OCI-LY3 (cell line): ENCODE results near the gene GGPS1.

ENCODE experiments used
- EZH2phosphoT487 ChIP-seq: fragments of 200-600 bp; shearing (Covaris generic); IDR thresholded peaks from 2 replicates; pipeline ENCODE4 v1.6.1; 2018; ENCODE audit warnings: antibody characterized with exemption, mixed run types, low read depth
- TF ChIP-seq, protein P1 (sequence below): fragments of 200-600, 300-600 bp; sonication (generic); IDR thresholded peaks from 2 replicates; pipeline ENCODE4 v1.5.1; 2014; ENCODE audit warnings: antibody characterized with exemption, low read length, low read depth

DNA sequence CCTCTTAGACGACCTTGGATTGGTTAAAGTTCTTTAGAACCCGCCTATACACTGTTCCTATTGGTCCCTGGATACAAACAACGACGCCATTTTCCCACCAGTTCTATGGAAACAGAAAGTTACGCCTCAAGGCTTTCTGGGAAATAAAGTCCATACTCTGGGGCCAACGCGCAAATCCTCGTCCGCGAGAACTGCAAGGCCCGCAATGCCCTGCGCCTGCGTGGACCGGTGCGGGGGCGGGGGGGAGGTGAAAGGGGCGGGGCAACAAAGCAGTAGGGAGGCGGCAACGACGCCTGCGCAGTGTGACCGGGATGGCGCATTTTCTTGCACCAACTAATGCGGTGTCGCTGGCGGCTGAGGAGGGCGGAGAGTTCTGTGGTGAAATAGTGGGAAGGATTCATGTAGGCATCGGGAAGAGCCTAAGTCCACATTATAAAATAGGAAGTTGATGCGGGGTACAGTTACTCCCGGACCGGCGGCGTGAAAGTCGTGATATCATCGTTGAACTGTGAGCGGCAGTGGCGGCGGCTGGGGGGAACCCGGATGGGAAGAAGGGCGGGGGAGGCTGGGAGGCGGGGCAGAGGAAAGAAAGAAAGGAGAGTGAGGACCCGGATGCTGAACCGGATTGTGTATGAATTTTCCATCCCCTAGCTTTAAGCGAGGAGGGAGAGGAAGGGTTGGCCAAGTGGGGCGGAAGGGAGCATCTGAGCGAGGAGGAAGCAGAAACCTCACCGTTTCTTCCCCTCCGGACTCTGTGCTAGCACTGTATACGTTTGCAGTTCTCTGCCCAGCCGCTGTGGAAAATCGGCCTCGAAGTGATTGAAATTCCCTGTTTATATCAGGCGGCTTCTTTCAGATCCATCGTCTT lies at the start of gene GGPS1:
- TF ChIP-seq, protein P1, sequence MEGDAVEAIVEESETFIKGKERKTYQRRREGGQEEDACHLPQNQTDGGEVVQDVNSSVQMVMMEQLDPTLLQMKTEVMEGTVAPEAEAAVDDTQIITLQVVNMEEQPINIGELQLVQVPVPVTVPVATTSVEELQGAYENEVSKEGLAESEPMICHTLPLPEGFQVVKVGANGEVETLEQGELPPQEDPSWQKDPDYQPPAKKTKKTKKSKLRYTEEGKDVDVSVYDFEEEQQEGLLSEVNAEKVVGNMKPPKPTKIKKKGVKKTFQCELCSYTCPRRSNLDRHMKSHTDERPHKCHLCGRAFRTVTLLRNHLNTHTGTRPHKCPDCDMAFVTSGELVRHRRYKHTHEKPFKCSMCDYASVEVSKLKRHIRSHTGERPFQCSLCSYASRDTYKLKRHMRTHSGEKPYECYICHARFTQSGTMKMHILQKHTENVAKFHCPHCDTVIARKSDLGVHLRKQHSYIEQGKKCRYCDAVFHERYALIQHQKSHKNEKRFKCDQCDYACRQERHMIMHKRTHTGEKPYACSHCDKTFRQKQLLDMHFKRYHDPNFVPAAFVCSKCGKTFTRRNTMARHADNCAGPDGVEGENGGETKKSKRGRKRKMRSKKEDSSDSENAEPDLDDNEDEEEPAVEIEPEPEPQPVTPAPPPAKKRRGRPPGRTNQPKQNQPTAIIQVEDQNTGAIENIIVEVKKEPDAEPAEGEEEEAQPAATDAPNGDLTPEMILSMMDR, result no peak
- no peak for TF ChIP-seq EZH2phosphoT487
